Keratinocyte (primary cell): ENCODE results near the gene C1S. TPM values are rescaled to one million over a fixed set of nuclear protein-coding genes. Genes with fewer than 3 reads are reported as not detected.
A peak's percentile ranks its signal among the peaks of the same experiment; 100 is the strongest.

Experiments used
- DNase-seq: peaks from one replicate; pipeline ENCODE4 v3.0.0-alpha.2; 2011; ENCODE audit warnings: low read depth, missing footprints, low spot score
- FAIRE-seq: peaks from 2 replicates; lab custom pipeline; 2011; peaks lifted over from hg19 to GRCh38; lab: Jason Lieb, UNC
- H2AFZ ChIP-seq: 2 replicates; pipeline ENCODE4 v1.6.0; 2012; ENCODE audit warnings: low read length, control low read depth, inconsistent platforms; ENCODE audit not compliant: control insufficient read depth
- H3K27ac ChIP-seq: 2 replicates; pipeline ENCODE4 v1.5.1; 2011; ENCODE audit warnings: low read length; ENCODE audit not compliant: control insufficient read depth, insufficient read depth
- H3K27me3 ChIP-seq: 3 replicates; pipeline ENCODE4 v1.6.0; 2011; ENCODE audit warnings: low read length; ENCODE audit not compliant: control insufficient read depth, insufficient read depth; ENCODE audit errors: extremely low read depth
- H3K36me3 ChIP-seq, 2 experiments: 2 replicates in 1 of 2; 3 replicates in 1 of 2; pipeline ENCODE4 v1.5.1; 2011; ENCODE audit warnings: low read length in 2 of 2, mild to moderate bottlenecking in 1 of 2; ENCODE audit not compliant: control insufficient read depth in 2 of 2, insufficient read depth in 2 of 2; ENCODE audit errors: extremely low read depth in 1 of 2
- H3K4me1 ChIP-seq: 3 replicates; pipeline ENCODE4 v1.5.1; 2011; ENCODE audit warnings: low read length; ENCODE audit not compliant: control insufficient read depth, insufficient read depth; ENCODE audit errors: extremely low read depth
- H3K4me2 ChIP-seq: 3 replicates; pipeline ENCODE4 v1.6.0; 2011; ENCODE audit warnings: low read depth, low read length; ENCODE audit not compliant: control insufficient read depth, insufficient read depth; ENCODE audit errors: extremely low read depth
- H3K4me3 ChIP-seq, 3 experiments: fragments of 200-600 bp in 1 of 3; sonication (generic) in 1 of 3; 2 replicates in 2 of 3; 3 replicates in 1 of 3; pipeline ENCODE4 v1.5.1; 2011 to 2016; ENCODE audit warnings: low read length in 3 of 3, mild to moderate bottlenecking in 3 of 3, control low read depth in 2 of 3, inconsistent platforms in 1 of 3, low read depth in 1 of 3, mixed read lengths in 1 of 3, mixed run types in 1 of 3, moderate library complexity in 1 of 3; ENCODE audit not compliant: control insufficient read depth in 2 of 3, insufficient read depth in 2 of 3; ENCODE audit errors: extremely low read depth in 1 of 3
- H3K79me2 ChIP-seq: 2 replicates; pipeline ENCODE4 v1.6.0; 2012; ENCODE audit warnings: low read length; ENCODE audit not compliant: control insufficient read depth, insufficient read depth
- H3K9ac ChIP-seq: 3 replicates; pipeline ENCODE4 v1.6.0; 2011; ENCODE audit warnings: low read length; ENCODE audit not compliant: control insufficient read depth, insufficient read depth; ENCODE audit errors: extremely low read depth
- H3K9me1 ChIP-seq: 3 replicates; pipeline ENCODE4 v1.6.0; 2011; ENCODE audit warnings: low read length; ENCODE audit not compliant: control insufficient read depth, insufficient read depth; ENCODE audit errors: extremely low read depth
- H3K9me3 ChIP-seq: 2 replicates; pipeline ENCODE4 v1.5.1; 2012; ENCODE audit warnings: low read depth, low read length; ENCODE audit not compliant: control insufficient read depth
- H4K20me1 ChIP-seq: 3 replicates; pipeline ENCODE4 v1.6.0; 2011; ENCODE audit warnings: low read length; ENCODE audit not compliant: control insufficient read depth, insufficient read depth; ENCODE audit errors: extremely low read depth
- CTCF ChIP-seq, 3 experiments: IDR thresholded peaks in 1 of 3; conservative IDR thresholded peaks in 1 of 3; optimal IDR thresholded peaks in 1 of 3; 2 replicates in 2 of 3; 3 replicates in 1 of 3; pipeline versions ENCODE3 to v1.5.1; 2011; ENCODE audit warnings: low read length in 3 of 3, mild to moderate bottlenecking in 3 of 3, moderate library complexity in 2 of 3, control low read depth in 1 of 3, inconsistent platforms in 1 of 3; ENCODE audit not compliant: insufficient read depth in 2 of 3; ENCODE audit errors: extremely low read depth in 1 of 3
- EZH2 ChIP-seq: IDR thresholded peaks from one replicate; pipeline ENCODE4 v1.6.1; 2012; ENCODE audit warnings: inconsistent platforms, mild to moderate bottlenecking, low read length, moderate library complexity
- dilution Hi-C: fragments of 300-500 bp; cut with MboI; formaldehyde crosslinking; loops from one replicate; pipeline ENCODE4 v1.7.0; 2020; ENCODE audit warnings: low sequenced_read_pairs; ENCODE audit not compliant: extremely low pct_ligation_motif_present
- polyA plus RNA-seq, 5 experiments: library from polyadenylated mRNA; depleted of rRNA in 3 of 5; stranded (reverse) in 3 of 5; stranded (forward) in 1 of 5; unstranded in 1 of 5; fragments of >200 nt; gene quantifications; 1 replicate in 1 of 5; 2 replicates in 3 of 5; 3 replicates in 1 of 5; pipeline versions ENCODE4 v1.2.1 to v1.2.3, GENCODE V29; 2011 to 2012; ENCODE audit warnings: missing spikeins in 2 of 5, low read depth in 1 of 5, low replicate concordance in 1 of 5

Gene C1S
- polyA plus RNA-seq, 1 donor (not counting 4 experiments of a cell fraction or from before 2014, with no cell fraction given): 2.6 TPM

- H3K27ac ChIP-seq: no peak overlapping the region
- no peaks in the 10 kb centered on the region for H3K9me3 ChIP-seq
- H3K9me1 ChIP-seq: no peaks in the 10 kb centered on the region
- no peak overlapping the region for H3K4me3 ChIP-seq
- DNase-seq (no peak), FAIRE-seq (no peak)
- H3K79me2 ChIP-seq: peaks cover 24% of the 10 kb centered on the region
- H3K4me1 ChIP-seq: peaks cover 22% of the 10 kb centered on the region
- no peak overlapping the region for H2AFZ ChIP-seq
- dilution Hi-C loops: no loop called here
- peaks cover 3% of the 10 kb centered on the region in 2 experiments for H3K36me3 ChIP-seq
- no peak overlapping the region for H3K9ac ChIP-seq
- no peaks in the 10 kb centered on the region for H4K20me1 ChIP-seq
- no peak for TF ChIP-seq EZH2
- TF ChIP-seq CTCF (optimal IDR thresholded peaks at IDR 0.05 in 1 of 3, IDR thresholded peaks at IDR 0.05 in 1 of 3, conservative IDR thresholded peaks at IDR 0.05 in 1 of 3; ENCODE audit: extremely low read depth in 1 of 3, insufficient read depth in 2 of 3, low read length in 3 of 3): no peak
- no peak overlapping the region for H3K4me2 ChIP-seq
- no peaks in the 10 kb centered on the region for H3K27me3 ChIP-seq
These were observed 44.8 kb upstream of the C1S start for GRCh38 chr12:7015555-7016370.

- Histone ChIP-seq H3K9ac (peak overlapping the region; percentile 83), H3K4me2 (peak overlapping the region; percentile 98), H3K27me3 (no peaks in the 10 kb centered on the region), H3K4me1 (peaks cover 24% of the 10 kb centered on the region), H3K79me2 (peaks cover 24% of the 10 kb centered on the region), H3K4me3 (peak overlapping the region; percentile 68 to 98 (median 94)), H4K20me1 (no peaks in the 10 kb centered on the region), H2AFZ (no peak overlapping the region), H3K36me3 (peaks cover 1 to 2% of the 10 kb centered on the region in 2 experiments), H3K27ac (peak overlapping the region; percentile 71), H3K9me1 (no peaks in the 10 kb centered on the region), H3K9me3 (no peaks in the 10 kb centered on the region)
- no peak for TF ChIP-seq CTCF (optimal IDR thresholded peaks at IDR 0.05 in 1 of 3, IDR thresholded peaks at IDR 0.05 in 1 of 3, conservative IDR thresholded peaks at IDR 0.05 in 1 of 3; ENCODE audit: extremely low read depth in 1 of 3, insufficient read depth in 2 of 3, low read length in 3 of 3)
- no peak for TF ChIP-seq EZH2
- DNase-seq (no peak), FAIRE-seq (peak; percentile 34)
- dilution Hi-C loops: no loop called here
These were observed 43.5 kb upstream of the C1S start for GRCh38 chr12:7016958-7017571.
